H9 (cell line): ENCODE results near the gene ASH1L. TPM values are rescaled to one million over a fixed set of nuclear protein-coding genes. Genes with fewer than 3 reads are reported as not detected.
A peak's percentile ranks its signal among the peaks of the same experiment; 100 is the strongest.

Experiments used
- DNase-seq: peaks from one replicate; pipeline ENCODE4 v3.0.0-alpha.2; 2017
- H2AFZ ChIP-seq: one replicate; pipeline ENCODE4 v1.6.1; 2013; ENCODE audit warnings: mild to moderate bottlenecking, low read length, control low read depth, moderate library complexity
- H2AK5ac ChIP-seq: 2 replicates; pipeline ENCODE4 v1.6.1; 2013; ENCODE audit warnings: low read length, control low read depth, mixed read lengths; ENCODE audit not compliant: insufficient read length
- H2BK120ac ChIP-seq: one replicate; pipeline ENCODE4 v1.6.1; 2013; ENCODE audit warnings: low read depth, mild to moderate bottlenecking, low read length, control low read depth, inconsistent platforms; ENCODE audit not compliant: poor library complexity, severe bottlenecking
- H2BK12ac ChIP-seq: 2 replicates; pipeline ENCODE4 v1.6.1; 2013; ENCODE audit warnings: low read length, control low read depth, mixed read lengths, low read depth; ENCODE audit not compliant: insufficient read length
- H2BK15ac ChIP-seq: 2 replicates; pipeline ENCODE4 v1.6.1; 2013; ENCODE audit warnings: low read depth, low read length, control low read depth
- H2BK20ac ChIP-seq: one replicate; pipeline ENCODE4 v1.6.1; 2013; ENCODE audit warnings: low read depth, mild to moderate bottlenecking, low read length, control low read depth, inconsistent platforms; ENCODE audit not compliant: poor library complexity, severe bottlenecking
- H2BK5ac ChIP-seq: 2 replicates; pipeline ENCODE4 v1.6.1; 2013; ENCODE audit warnings: low read length, control low read depth, mixed read lengths; ENCODE audit not compliant: insufficient read length
- H3K14ac ChIP-seq: 2 replicates; pipeline ENCODE4 v1.6.1; 2013; ENCODE audit warnings: low read length, control low read depth; ENCODE audit not compliant: insufficient read depth
- H3K18ac ChIP-seq: 2 replicates; pipeline ENCODE4 v1.6.1; 2013; ENCODE audit warnings: low read depth, mild to moderate bottlenecking, mixed read lengths, low read length, control low read depth; ENCODE audit not compliant: insufficient read length
- H3K23ac ChIP-seq: 2 replicates; pipeline ENCODE4 v1.6.1; 2013; ENCODE audit warnings: low read length, control low read depth, mixed read lengths, low read depth; ENCODE audit not compliant: insufficient read length
- H3K23me2 ChIP-seq: 2 replicates; pipeline ENCODE4 v1.6.1; 2013; ENCODE audit warnings: low read depth, mild to moderate bottlenecking, mixed read lengths, low read length, control low read depth; ENCODE audit not compliant: insufficient read length, poor library complexity, severe bottlenecking
- H3K27ac ChIP-seq: 2 replicates; pipeline ENCODE4 v1.5.1; 2013; ENCODE audit warnings: low read length, control low read depth, mixed read lengths, low read depth; ENCODE audit not compliant: insufficient read length
- H3K27me3 ChIP-seq: 2 replicates; pipeline ENCODE4 v1.6.1; 2013; ENCODE audit warnings: low read length, control low read depth, inconsistent platforms; ENCODE audit not compliant: insufficient read depth
- H3K4ac ChIP-seq: 2 replicates; pipeline ENCODE4 v1.6.1; 2013; ENCODE audit warnings: low read depth, mild to moderate bottlenecking, control low read depth, inconsistent platforms, low read length, moderate library complexity
- H3K4me1 ChIP-seq: 2 replicates; pipeline ENCODE4 v1.6.1; 2013; ENCODE audit warnings: low read length, control low read depth, inconsistent platforms; ENCODE audit not compliant: insufficient read depth
- H3K4me2 ChIP-seq: 2 replicates; pipeline ENCODE4 v1.6.1; 2013; ENCODE audit warnings: low read length, control low read depth, mixed read lengths; ENCODE audit not compliant: insufficient read length, insufficient read depth
- H3K56ac ChIP-seq: 2 replicates; pipeline ENCODE4 v1.6.1; 2013; ENCODE audit warnings: low read depth, mild to moderate bottlenecking, mixed read lengths, low read length, control low read depth; ENCODE audit not compliant: insufficient read length
- H3K79me1 ChIP-seq: 2 replicates; pipeline ENCODE4 v1.6.1; 2013; ENCODE audit warnings: low read depth, mild to moderate bottlenecking, moderate library complexity, low read length, control low read depth, inconsistent platforms; ENCODE audit not compliant: insufficient read depth, poor library complexity, severe bottlenecking
- H3K79me2 ChIP-seq: 2 replicates; pipeline ENCODE4 v1.6.1; 2013; ENCODE audit warnings: low read length, control low read depth, inconsistent platforms; ENCODE audit not compliant: insufficient read depth
- H3K9ac ChIP-seq: 2 replicates; pipeline ENCODE4 v1.6.1; 2013; ENCODE audit warnings: low read length, control low read depth, mixed read lengths; ENCODE audit not compliant: insufficient read length; ENCODE audit errors: extremely low read depth
- H3K9me3 ChIP-seq: one replicate; pipeline ENCODE4 v1.6.1; 2013; ENCODE audit warnings: low read depth, low read length, inconsistent platforms; ENCODE audit not compliant: control insufficient read depth
- H3T11ph ChIP-seq: one replicate; pipeline ENCODE4 v1.6.1; 2013; ENCODE audit warnings: mild to moderate bottlenecking, low read length, control low read depth, inconsistent platforms
- H4K20me1 ChIP-seq: one replicate; pipeline ENCODE4 v1.6.1; 2013; ENCODE audit not compliant: control insufficient read depth, insufficient read length, insufficient read depth
- H4K5ac ChIP-seq: 2 replicates; pipeline ENCODE4 v1.6.1; 2013; ENCODE audit warnings: low read depth, mild to moderate bottlenecking, mixed read lengths, low read length, control low read depth; ENCODE audit not compliant: insufficient read length
- H4K8ac ChIP-seq: replicated peaks from 2 replicates; pipeline ENCODE4 v1.6.1; 2013; ENCODE audit warnings: low read length, control low read depth, mixed read lengths, low read depth; ENCODE audit not compliant: insufficient read length
- H4K91ac ChIP-seq: 2 replicates; pipeline ENCODE4 v1.6.1; 2013; ENCODE audit warnings: low read depth, mild to moderate bottlenecking, moderate library complexity, mixed read lengths, low read length, control low read depth; ENCODE audit not compliant: insufficient read length
- H3K27ac Mint-ChIP-seq, 3 experiments: 2 replicates in 2 of 3; 3 replicates in 1 of 3; pipeline ENCODE4 v1.8.0; 2020 to 2021; ENCODE audit warnings: mixed read lengths in 3 of 3, mild to moderate bottlenecking in 1 of 3, moderate library complexity in 1 of 3
- H3K27me3 Mint-ChIP-seq: 2 replicates; pipeline ENCODE4 v1.8.0; 2021; ENCODE audit warnings: low read depth, mild to moderate bottlenecking, moderate library complexity, mixed read lengths
- H3K36me3 Mint-ChIP-seq, 3 experiments: 2 replicates in 2 of 3; 3 replicates in 1 of 3; pipeline ENCODE4 v1.8.0; 2020 to 2021; ENCODE audit warnings: low read depth in 3 of 3, mixed read lengths in 3 of 3; ENCODE audit not compliant: insufficient read depth in 1 of 3
- H3K4me1 Mint-ChIP-seq, 2 experiments: 2 replicates each; pipeline ENCODE4 v1.8.0; 2020; ENCODE audit warnings: mixed read lengths in 2 of 2
- H3K4me3 Mint-ChIP-seq, 2 experiments: 2 replicates in 1 of 2; 3 replicates in 1 of 2; pipeline ENCODE4 v1.8.0; 2020 to 2021; ENCODE audit warnings: mild to moderate bottlenecking in 2 of 2, mixed read lengths in 2 of 2, moderate library complexity in 1 of 2
- H3K9me3 Mint-ChIP-seq, 2 experiments: 2 replicates in 1 of 2; 3 replicates in 1 of 2; pipeline ENCODE4 v1.8.0; 2020; ENCODE audit warnings: mild to moderate bottlenecking in 2 of 2, mixed read lengths in 2 of 2, moderate library complexity in 1 of 2
- CTCF ChIP-seq: fragments of 200-600 bp; sonication (generic); conservative IDR thresholded peaks from 3 replicates; pipeline ENCODE4 v1.8.0; 2021; ENCODE audit warnings: antibody characterized with exemption, mild to moderate bottlenecking
- WGBS: extraction: QIAGEN DNeasy Blood & Tissue Kit; methylation state at CpG from one replicate; pipeline ENCODE4 v1.1.7; 2013; ENCODE audit warnings: missing lambda C conversion rate, low lambda C conversion rate, mixed read lengths; ENCODE audit not compliant: insufficient read length; ENCODE audit errors: extremely low coverage; 5-methylcytosine and 5-hydroxymethylcytosine counted together
- total RNA-seq: library from RNA; stranded (reverse); gene quantifications from 2 replicates; pipeline ENCODE4 v1.2.1, GENCODE V29; 2021

Gene ASH1L
- total RNA-seq, 1 experiment from 2014 or later: 32.8 TPM

GRCh38 chr1:155509064-155509463 is 53.5 kb downstream of the ASH1L start:
- H3K36me3 Mint-ChIP-seq: peaks cover 0 to 10% (median 2%) of the 10 kb centered on the region in 3 experiments; a peak in 3 of 7 replicates
- Histone ChIP-seq H3K23ac (no peak overlapping the region), H3K18ac (no peak overlapping the region), H2BK15ac (no peak overlapping the region), H3K27me3 (no peaks in the 10 kb centered on the region), H3K23me2 (no peaks in the 10 kb centered on the region), H3K79me1 (peaks cover 8% of the 10 kb centered on the region), H3K56ac (no peak overlapping the region), H2BK20ac (no peak overlapping the region), H4K91ac (no peak overlapping the region), H4K8ac (no peak overlapping the region), H3K4me1 (no peaks in the 10 kb centered on the region), H3K27ac (no peak overlapping the region), H3K14ac (no peak overlapping the region), H2BK5ac (no peak overlapping the region), H4K5ac (no peak overlapping the region), H4K20me1 (no peaks in the 10 kb centered on the region), H2AFZ (no peak overlapping the region), H3K4ac (no peak overlapping the region), H2BK120ac (no peak overlapping the region), H2BK12ac (no peak overlapping the region), H3K79me2 (peaks cover 4% of the 10 kb centered on the region; the same call in 1 of the 2 replicates), H3K9me3 (no peaks in the 10 kb centered on the region), H3K9ac (no peak overlapping the region), H3K4me2 (no peak overlapping the region), H2AK5ac (no peak overlapping the region), H3T11ph (no peak overlapping the region)
- no peak for TF ChIP-seq CTCF
- DNase-seq: no peak
- WGBS: no CpG with 5 or more reads among the region's 2 CpGs
- H3K27me3 Mint-ChIP-seq: no peaks in the 10 kb centered on the region
- H3K4me3 Mint-ChIP-seq: no peak overlapping the region
- H3K4me1 Mint-ChIP-seq: no peaks in the 10 kb centered on the region
- no peaks in the 10 kb centered on the region for H3K9me3 Mint-ChIP-seq
- H3K27ac Mint-ChIP-seq: peak overlapping the region in 1 of 3 experiments; percentile 40; a peak in 2 of 7 replicates
